GM12865 (cell line): ENCODE data around the gene TNFAIP3.

Source experiments
- DNase-seq: peaks from one replicate; pipeline ENCODE4 v3.0.0; 2010; ENCODE audit warnings: low read depth
- H3K4me3 ChIP-seq: 2 replicates; pipeline ENCODE4 v1.5.1; 2011; ENCODE audit warnings: mild to moderate bottlenecking, low read depth, low read length, control low read depth
- CTCF ChIP-seq: IDR thresholded peaks from 2 replicates; pipeline ENCODE4 v1.5.1; 2011; ENCODE audit warnings: low read length, control low read depth, low read depth, inconsistent platforms; ENCODE audit not compliant: insufficient read depth; ENCODE audit errors: missing control alignments

TNFAIP3 gene

GRCh38 chr6:137849181-137849980, 17.7 kb upstream of the TNFAIP3 start:
- TF ChIP-seq CTCF, result no peak
- DNase-seq, result peak; percentile 51
- no peak overlapping the region for H3K4me3 ChIP-seq

- H3K4me3 ChIP-seq, result no peak overlapping the region
- no peak for TF ChIP-seq CTCF
- DNase-seq, result no peak
These were observed 16.9 kb upstream of the TNFAIP3 start for GRCh38 chr6:137849981-137850714.

- no peak overlapping the region for H3K4me3 ChIP-seq
- TF ChIP-seq CTCF, result no peak
- no peak for DNase-seq
These were observed 16.1 kb upstream of the TNFAIP3 start for GRCh38 chr6:137850816-137851602.

GRCh38 chr6:137851669-137852068, 15.4 kb upstream of the TNFAIP3 start:
- no peak for TF ChIP-seq CTCF
- no peak overlapping the region for H3K4me3 ChIP-seq
- no peak for DNase-seq

- no peak overlapping the region for H3K4me3 ChIP-seq
- no peak for DNase-seq
- TF ChIP-seq CTCF, result no peak
These were observed 14.7 kb upstream of the TNFAIP3 start for GRCh38 chr6:137852346-137852745.

GRCh38 chr6:137852811-137853210, 14.2 kb upstream of the TNFAIP3 start:
- no peak for DNase-seq
- no peak overlapping the region for H3K4me3 ChIP-seq
- no peak for TF ChIP-seq CTCF
